ENCODE measurements around the gene CALB2.

DNA sequence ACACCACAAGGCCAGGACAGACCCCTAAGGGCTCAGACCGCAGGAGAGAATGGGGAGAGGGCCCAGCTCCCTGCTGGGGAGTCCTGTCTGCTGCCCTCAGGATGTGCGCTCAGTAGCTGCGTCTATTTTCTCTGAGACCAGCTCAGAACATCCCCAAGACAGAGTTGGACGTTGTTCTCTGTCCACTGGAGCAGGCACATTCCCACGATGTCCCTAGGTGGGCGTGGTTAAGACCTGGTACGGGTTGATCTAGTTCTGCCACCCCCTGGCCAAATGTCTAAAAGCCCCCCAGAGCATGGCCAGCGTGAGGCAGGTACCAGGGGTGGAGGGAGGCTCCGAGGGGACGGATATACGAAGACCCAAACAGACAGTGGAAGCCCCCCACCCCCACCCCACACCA, 842 bp upstream of the CALB2 start:
- TF ChIP-seq, protein P1, sequence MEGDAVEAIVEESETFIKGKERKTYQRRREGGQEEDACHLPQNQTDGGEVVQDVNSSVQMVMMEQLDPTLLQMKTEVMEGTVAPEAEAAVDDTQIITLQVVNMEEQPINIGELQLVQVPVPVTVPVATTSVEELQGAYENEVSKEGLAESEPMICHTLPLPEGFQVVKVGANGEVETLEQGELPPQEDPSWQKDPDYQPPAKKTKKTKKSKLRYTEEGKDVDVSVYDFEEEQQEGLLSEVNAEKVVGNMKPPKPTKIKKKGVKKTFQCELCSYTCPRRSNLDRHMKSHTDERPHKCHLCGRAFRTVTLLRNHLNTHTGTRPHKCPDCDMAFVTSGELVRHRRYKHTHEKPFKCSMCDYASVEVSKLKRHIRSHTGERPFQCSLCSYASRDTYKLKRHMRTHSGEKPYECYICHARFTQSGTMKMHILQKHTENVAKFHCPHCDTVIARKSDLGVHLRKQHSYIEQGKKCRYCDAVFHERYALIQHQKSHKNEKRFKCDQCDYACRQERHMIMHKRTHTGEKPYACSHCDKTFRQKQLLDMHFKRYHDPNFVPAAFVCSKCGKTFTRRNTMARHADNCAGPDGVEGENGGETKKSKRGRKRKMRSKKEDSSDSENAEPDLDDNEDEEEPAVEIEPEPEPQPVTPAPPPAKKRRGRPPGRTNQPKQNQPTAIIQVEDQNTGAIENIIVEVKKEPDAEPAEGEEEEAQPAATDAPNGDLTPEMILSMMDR (conservative IDR thresholded peaks at IDR 0.05; ENCODE audit: low read length), result no peak
- TF ChIP-seq EZH2phosphoT487 (IDR thresholded peaks at IDR 0.05; ENCODE audit: borderline replicate concordance), result no peak

Data from Loucy (cell line).